Measurements from ENCODE around the gene ASB1.
"Not testable (repeated sequence)": the region's sequence is repeated elsewhere in the genome, so short reads cannot be mapped to it uniquely, and the experiment has no call there.

GRCh38 chr2:238442257-238442656, 15.5 kb downstream of the ASB1 start:
- TF ChIP-seq, protein P1, sequence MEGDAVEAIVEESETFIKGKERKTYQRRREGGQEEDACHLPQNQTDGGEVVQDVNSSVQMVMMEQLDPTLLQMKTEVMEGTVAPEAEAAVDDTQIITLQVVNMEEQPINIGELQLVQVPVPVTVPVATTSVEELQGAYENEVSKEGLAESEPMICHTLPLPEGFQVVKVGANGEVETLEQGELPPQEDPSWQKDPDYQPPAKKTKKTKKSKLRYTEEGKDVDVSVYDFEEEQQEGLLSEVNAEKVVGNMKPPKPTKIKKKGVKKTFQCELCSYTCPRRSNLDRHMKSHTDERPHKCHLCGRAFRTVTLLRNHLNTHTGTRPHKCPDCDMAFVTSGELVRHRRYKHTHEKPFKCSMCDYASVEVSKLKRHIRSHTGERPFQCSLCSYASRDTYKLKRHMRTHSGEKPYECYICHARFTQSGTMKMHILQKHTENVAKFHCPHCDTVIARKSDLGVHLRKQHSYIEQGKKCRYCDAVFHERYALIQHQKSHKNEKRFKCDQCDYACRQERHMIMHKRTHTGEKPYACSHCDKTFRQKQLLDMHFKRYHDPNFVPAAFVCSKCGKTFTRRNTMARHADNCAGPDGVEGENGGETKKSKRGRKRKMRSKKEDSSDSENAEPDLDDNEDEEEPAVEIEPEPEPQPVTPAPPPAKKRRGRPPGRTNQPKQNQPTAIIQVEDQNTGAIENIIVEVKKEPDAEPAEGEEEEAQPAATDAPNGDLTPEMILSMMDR (IDR thresholded peaks at IDR 0.05) = not testable (repeated sequence)
- not testable (repeated sequence) for TF ChIP-seq POLR2A (IDR thresholded peaks at IDR 0.05)
